Activated CD4-positive, CD25-positive, alpha-beta regulatory T cell treated with anti-CD3 and anti-CD28 coated beads, Interleukin-2, amount 50 U/mL, for 72 hours (primary cell): ENCODE measurements around the gene FGF11.
"Not testable (repeated sequence)": the region's sequence is repeated elsewhere in the genome, so short reads cannot be mapped to it uniquely, and the experiment has no call there.

Experiments
- DNase-seq: peaks from one replicate; pipeline ENCODE4 v3.0.0; 2021

The FGF11 gene

DNA sequence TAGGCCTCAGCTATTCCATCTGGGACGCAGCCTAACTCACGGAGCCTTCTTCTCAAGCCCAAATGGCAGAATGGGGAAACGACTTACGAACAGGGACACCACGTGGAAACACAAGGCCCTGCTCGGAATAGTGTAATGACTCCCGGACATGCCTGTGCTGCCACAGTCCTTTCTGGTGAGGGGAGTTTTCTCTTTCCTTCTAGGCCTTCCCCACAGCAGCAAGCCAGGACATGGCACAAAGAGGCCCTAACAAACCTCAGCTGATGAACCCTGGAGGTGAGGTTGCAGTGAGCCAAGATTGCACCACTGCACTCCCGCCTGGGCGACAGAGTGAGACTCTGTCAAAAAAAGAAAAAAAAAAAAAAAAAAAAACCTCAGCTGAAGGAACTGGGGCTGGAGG, 24.8 kb downstream of the FGF11 start:
- DNase-seq: no peak

DNA sequence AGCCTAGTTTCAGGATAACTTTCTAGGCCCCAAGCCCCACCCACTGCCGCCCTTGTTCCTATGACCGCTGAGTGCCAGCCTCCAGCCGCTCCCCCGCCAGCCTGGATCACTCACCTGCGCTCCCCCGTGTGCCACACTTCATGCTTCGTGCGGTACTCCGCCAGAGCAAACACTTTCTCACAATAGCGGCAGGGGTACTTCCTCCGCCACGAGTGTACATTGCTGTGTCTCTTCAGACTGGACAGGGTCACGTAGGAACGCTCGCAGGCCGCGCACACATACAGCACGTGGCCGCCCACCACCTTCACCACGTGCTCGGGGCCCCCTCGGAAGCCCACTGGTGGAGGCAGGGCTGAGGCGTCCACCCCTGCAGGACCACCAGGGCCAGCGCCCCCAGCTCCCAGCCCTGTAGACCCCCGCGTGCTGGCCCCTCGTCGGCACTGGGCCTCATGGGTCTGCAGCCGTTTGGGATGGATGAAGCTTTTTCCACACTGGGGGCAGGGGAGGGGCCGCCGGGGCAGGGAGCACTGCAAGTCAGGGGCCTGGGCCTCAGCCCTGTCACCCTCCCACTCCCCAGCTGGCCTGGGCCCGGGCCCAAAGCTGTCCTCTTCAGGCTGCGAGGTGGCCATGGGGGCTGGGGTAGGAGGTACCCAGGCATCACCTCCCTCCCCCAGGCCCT, 26.4 kb downstream of the FGF11 start:
- DNase-seq: no peak

DNA sequence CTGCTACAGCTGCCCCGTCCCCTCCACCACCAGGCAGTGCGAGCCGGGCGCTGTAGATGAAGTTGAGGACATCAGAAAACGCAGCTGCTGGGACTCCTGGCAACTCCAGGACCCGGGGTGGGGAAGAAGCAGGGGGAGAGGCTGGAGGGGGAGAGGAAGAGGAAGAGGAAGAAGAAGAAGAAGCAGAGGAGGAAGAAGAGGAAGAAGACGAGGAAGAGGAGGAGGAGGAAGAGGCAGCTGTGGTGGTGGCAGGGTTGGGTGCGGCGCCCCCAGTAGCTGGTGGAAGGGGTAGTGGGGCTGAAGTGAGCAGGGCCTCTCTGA, 27.0 kb downstream of the FGF11 start:
- DNase-seq: no peak

DNA sequence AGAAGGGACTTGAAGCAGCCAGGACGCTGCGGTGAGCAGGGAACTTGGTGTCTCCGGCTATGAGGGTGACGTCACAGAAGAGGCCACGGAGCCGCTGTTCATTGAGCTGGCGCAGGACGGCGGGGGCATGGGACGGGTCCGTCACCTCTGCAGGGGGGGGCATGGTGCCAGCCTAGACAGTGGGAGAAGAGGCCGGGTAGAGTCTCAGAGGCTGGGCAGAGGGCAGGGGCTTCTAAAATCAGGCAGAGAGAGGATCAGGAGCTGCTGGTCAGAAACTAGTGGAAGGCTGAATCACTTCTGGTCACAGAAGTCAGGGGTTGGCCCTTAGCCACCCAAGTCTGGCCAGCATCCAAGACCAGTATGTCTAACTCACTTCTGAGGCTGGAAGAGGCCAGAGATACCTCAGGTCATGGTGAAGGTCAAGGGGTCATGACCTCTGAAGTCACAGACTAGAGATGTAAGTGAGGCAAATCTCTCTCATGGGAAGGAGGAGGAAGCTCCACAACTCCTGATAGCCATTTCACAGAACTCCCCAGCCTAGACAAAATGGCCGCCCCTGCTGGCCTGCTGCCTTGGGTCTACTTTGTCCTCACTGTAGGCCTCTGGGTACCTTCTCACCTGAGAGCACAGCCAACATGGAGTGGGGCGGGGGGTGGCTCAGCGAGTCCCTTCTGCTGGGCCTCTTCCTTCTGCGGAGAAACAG, 27.5 kb downstream of the FGF11 start:
- no peak for DNase-seq

DNA sequence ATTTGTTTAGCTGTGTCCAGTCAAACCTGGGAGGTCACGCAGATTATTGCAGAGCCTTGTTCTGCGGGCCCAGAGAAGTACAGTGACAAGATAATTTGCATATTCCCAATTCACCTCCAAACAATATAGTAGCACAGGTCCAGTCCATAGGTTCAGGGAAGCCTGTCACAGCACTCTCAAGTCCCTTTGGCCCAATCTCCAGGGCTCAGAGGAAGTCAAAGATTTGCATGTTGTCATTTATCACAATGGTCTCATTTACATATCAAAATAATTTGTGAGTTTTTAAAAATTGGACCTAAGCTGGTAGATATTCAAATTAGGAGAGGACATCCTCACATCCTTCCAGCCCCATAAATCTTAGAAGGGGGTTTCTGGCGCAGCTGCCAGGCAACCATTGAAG, 28.2 kb downstream of the FGF11 start:
- no peak for DNase-seq

DNA sequence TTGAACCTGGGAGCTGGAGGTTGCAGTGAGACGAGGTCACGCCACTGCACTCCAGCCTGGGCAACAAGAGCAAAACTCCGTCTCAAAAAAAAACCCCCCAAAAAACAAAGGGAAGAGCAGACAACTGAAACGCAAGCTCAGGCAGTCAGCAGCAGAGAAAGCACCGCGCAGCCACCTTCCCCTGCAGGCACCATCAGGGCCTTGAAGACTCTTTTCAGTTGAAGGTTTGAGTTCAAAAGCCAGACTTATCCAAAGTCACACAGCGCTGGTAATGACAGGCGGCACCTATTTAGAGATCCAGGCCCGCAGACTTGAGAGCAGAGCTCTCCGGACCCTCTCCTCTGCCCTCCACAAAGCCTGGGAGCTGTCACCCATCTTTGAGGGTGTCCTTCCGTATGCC, 29.0 kb downstream of the FGF11 start:
- DNase-seq: no peak

DNA sequence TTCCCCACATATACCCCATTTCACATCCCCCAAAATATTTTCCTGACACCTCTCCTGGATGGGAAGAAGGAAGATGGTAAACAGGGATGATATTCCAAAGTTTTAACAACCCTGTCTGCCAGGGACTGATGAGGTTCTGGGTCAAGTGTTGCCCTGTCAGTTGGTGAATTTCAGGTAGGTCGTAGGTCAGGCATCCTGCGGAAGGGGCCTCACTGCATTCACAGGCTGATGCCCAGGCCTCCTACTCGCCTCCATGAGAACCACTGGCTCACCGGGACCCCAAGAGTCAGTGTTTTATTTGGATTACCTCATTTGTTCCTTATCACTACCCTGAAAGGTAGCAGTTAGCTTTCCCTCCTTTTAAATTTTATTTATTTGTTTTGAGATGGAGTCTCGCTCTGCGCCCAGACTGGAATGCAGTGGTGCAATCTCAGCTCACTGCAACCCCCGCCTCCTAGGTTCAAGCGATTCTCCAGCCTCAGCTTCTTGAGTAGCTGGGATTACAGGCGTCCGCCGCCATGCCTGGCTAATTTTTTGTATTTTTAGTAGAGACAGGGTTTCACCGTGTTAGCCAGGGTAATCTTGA, 29.6 kb downstream of the FGF11 start:
- no peak for DNase-seq

DNA sequence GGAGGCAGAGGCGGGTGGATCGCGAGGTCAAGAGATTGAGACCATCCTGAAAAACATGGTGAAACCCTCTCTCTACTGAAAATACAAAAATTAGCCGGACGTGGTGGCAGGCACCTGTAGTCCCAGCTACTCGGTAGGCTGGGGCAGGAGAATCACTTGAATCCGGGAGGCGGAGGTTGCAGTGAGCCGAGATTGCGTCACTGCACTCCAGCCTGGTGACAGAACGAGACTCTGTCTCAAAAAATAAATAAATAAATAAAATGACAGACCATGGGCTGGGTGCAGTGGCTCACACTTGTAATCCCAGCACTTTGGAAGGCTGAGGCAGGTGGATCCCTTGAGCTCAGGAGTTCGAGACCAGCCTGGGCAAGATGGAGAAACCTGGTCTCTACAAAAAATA, 30.5 kb downstream of the FGF11 start:
- DNase-seq: not testable (repeated sequence)

DNA sequence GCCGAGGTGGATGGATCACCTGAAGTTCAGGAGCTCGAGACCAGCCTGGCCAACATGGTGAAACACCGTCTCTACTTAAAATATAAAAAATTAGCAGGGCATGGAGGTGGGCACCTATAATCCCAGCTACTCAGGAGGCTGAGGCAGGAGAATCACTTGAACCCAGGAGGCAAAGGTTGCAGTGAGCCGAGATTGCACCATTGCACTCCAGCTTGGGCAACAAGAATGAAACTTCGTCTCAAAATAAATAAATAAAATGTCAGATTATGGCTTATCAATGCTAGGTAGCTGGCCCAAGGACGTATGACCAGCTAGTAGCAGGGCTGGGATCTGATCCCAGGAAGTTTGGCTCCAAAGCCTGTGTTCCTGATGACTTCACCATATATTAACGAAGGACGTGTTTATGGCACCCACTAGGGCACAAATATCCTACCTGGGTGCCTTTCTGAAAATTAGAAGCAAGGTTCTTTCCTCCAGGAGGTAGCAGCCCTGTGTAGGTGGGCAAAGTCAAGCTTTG, 31.2 kb downstream of the FGF11 start:
- DNase-seq: not testable (repeated sequence)

DNA sequence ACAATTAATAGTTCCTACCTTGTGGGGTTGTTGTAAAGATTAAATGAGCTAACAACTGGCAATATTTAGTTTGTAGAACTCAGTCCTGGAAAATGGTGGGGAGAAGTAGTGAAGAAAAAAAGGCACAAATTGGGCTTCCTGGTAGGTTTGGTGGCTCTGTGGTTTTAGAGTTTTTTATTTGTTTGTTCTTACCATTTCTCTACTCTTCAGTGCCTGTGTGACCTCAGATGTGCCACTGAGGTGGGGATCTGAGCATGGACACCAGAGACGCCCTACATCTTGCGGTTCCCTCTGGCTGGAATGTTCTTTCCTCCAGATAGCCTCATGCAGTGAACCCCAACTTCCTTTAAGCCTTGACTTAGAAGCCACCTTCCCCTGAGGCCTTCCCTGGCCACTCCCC, 32.4 kb downstream of the FGF11 start:
- DNase-seq: no peak

DNA sequence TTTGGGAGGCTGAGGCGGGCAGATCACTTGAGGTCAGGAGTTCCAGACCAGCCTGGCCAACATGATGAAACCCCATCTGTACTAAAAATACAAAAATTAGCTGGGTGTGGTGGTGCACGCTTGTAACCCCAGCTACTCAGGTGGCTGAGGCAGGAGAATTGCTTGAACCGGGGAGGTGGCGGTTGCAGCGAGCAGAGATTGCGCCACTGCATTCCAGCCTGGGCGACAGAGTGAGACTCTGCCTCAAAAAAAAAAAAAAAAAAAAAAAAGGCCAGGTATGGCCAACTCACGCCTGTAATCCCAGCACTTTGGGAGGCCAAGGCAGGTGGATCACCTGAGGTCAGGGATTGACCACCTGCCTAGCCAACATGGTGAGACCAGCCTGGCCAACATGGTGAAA, 35.5 kb downstream of the FGF11 start:
- DNase-seq: not testable (repeated sequence)

DNA sequence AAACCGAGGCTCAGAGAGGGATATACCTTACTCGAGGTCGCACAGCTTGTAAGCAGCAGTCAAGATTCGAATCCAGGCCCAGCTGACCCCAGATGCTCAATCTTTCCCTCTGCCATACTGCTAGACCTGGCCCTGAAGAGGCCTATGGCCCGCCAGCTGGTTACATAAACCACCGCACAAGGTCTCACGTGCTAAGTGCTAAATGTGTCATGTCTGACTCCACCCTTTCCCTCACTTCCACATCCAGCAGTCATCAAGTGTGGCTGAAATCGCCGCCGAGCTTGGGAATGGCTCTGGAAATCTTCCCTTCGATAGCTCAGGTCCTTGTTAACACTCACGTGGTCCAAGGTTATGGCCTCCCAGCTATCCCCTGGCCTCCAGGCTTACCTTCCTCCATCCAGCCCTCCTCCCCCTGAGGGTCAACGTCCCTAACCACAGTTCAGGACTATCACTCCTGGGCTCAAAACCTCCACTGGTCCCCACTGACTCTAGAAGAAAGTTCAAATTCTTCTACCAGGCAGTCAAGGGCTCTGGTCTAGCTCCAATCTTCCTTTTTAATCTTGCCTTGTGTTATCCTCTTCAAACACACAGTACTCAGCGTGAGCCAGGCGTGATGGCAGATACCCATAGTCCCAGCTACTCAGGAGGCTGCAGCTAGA, 36.6 kb downstream of the FGF11 start:
- DNase-seq: no peak

DNA sequence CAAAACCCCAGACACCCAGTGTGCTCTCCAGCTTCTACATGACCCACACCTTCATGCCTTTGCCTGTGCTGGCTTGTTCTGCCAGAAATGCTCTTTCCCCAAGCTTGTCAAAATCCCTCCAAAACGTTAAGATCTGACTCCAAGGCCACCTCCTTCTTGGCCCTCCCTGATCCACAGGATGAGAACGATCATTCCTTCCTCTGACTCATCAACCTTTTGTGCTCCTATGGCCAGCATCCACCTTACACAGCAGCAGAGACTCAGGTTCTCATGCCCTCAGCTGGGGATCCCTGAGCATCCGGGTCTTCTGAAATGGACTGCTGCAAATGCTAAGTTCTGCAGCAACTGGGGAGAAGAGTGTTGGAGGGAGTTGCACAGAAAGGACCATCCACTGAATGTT, 37.2 kb downstream of the FGF11 start:
- DNase-seq: no peak

DNA sequence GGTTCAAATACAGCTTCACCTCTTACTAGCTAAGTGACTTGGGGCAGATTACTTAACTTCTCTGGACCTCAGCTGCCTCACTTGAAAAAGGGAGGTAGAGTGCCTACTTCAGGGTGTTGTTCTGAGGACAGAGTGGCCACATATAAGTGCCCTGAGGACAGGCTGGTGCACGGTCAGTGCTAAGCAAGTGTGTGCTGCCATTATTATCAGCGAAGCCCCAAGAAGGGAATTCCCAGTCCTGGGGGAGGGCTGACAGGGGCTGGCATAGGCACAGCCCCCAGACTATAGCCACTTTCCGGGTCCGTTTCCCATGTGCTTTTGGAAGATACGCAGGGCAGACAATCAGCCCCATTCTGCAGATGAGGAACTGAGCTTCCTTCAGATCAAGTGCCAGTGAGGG, 37.6 kb downstream of the FGF11 start:
- DNase-seq: no peak

DNA sequence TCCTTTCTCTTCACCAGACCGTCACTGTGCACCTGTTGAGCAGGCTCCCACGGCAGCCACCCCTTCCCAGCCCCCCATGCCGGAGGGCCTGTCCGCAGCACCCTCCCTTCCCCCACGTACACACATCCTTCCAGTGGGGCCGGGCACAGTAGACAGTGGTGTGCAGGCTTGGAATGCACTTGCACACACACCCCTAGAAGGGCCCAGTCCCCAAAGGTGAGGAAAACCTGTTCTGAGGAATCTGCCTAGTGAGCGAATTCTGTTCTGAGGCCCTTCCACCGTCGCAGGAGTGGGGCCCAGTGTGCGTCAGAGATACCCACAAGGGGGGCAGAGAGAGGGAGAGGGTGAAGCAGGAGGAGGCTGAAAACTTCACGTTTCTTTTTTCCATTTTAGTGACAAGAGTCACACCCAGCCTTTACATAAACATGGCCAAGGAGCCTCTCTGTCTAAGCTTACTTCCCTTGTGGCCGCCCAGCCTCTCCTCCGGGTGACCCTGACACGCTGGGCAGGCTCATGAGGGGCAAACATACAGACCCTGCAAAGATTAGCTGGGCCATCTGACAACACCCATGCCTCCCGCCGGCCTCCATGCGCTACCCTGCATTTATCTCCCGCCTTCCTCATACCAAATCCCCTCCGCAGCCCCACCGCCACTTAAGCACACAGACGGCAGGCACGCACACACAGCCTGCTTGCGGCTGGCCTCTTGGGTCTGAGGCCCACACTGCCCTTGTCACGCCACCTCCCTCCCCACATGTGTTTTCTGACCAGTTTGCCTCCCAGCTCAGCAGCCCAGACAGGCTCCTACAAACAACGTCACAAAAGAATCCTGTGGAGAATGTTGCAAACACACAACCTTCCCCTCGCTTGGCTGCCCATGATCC, 38.3 kb downstream of the FGF11 start:
- DNase-seq: no peak

DNA sequence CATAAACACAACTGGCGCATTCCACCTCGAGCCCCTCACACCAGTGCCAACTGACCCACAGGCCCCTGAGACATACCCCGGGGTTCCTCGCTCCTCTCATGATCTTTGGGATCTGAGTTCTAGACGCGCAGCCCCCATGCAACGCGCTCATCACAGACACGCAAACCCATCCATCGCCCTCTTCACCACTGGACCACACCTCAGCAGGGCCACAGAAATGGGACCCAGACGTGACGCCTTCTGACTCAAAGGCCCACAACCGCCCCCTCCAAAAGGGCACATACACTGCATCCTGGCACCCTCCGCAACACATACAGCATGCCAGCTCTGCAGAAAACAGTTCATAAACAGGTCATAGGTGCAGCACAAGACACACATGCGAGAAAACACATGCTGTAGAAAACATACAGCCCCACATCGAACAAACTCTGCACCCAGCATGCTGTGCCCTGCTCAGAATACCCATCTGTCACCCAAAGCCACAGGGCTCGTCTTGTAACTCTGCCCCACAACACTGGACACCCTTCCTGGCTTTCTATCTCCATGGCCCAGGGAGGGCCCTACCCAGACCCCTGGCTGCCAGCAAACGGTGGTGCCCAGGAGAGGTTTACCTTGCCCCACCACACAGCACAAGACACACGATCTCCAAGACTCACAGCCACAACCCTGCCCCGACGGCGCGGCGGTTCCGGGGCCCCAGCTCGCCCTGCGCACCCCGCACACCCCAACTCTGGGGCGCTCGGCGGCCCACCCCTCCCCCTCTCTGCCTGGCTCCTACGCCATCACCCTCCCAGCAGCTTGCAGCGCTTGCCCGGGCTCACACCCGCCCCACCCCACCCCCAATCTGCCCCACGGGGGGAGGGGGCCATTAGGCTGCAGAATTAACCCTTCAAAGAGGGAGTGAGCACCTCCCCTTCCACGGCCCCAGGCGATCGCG, 39.2 kb downstream of the FGF11 start:
- DNase-seq: peak; percentile 60

DNA sequence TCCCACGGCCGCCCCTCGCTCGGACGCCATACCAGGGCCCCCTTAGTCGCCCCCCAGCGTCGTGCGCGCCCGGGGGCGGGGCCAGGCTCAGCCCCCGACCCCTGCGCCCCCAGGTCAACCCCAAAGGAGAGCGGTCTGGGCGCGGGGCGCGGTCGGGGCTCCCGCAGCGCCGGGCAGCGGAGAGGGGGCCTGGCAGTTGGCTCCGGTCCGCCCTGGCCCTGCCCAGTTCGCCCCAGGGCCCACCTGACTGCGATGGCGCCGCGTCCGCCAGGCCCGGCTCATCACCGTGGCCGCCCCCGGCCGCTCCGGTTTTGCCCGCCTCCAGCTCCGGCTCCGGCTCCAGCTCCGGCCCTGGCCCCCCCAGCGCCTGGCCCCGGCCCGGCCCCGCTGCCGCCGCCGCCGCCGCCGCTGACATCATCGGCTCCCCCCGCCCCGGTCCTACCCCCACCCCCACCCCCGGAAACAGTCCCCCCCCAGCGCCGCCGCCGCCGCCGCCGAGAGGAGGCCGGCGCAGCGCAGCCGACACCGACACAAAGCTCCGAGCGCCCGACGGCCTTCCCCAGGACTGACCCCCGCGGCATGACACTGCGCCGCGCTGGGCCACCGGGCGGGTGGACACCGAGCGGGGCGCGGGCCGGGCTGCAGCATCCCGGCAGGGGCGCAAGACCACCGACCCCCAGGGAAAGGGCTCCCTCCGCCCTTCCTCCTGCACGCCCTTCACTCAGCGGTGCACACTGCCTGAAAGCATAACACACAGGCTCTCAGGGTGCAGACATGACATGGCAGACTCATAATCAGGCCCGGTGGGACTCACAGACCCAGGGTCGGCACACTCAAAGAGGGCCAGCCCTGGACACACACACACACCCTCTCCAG, 40.1 kb downstream of the FGF11 start, which contains the start of gene ZBTB4:
TSS of gene ZBTB4 (minus strand) at position 419 of the 876 bp plus-strand sequence. CDS start 12,830 bp downstream, outside the sequence.
- DNase-seq: peak; percentile 66

DNA sequence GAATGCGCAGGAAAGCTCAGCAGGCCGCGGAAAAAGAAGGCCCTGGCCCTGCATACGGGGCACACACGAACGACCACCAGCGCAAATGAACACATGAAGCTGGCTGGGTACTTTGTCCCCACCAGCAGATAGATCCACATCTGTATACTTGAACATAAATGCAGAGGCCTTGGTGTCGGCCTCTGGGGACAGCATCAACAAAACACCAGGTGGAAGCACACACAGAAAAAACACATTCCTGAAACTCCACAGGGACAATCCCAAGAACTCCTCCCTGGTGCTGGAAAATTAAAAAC, 40.7 kb downstream of the FGF11 start:
- no peak for DNase-seq

DNA sequence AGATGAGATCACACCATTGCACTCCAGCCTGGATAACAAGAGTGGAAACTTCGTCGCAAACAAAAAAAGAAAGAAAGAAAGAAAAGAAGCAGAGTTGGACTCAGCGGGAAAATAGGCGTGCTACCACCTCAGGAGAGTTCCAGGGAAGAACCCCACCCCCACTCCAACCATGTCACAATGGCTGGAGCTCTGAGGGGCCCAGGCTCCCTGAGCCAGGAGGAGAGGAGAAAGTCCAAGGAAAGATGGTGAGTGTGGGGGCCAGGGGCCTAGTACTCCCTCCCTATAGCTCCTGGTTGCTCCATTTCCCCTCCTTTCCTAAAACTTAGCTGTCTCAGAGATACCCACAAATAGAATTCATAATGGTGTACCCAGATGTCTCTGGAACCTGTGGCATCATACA, 42.0 kb downstream of the FGF11 start, which contains the start of gene SLC35G6:
TSS of gene SLC35G6 (plus strand) at position 172 of the 400 bp plus-strand sequence. CDS start at position 243, 71 bp downstream.
- not testable (repeated sequence) for DNase-seq
